Astrocyte of the cerebellum (primary cell): ENCODE measurements around the gene ACTA2.

Experiments used
- DNase-seq: peaks from one replicate; pipeline ENCODE4 v3.0.0-alpha.2; 2011; ENCODE audit warnings: low read depth
- H3K4me3 ChIP-seq: 2 replicates; pipeline ENCODE4 v1.5.1; 2011; ENCODE audit warnings: mild to moderate bottlenecking, low read depth, low read length, moderate library complexity
- CTCF ChIP-seq: IDR thresholded peaks from 2 replicates; pipeline ENCODE4 v1.5.1; 2012; ENCODE audit warnings: low read length, low read depth, moderate library complexity, mild to moderate bottlenecking; ENCODE audit errors: missing control alignments
- in situ Hi-C: cut with HindIII; loops from 2 replicates; pipeline ENCODE4 v1.10.0; 2017; ENCODE audit warnings: low sequenced_read_pairs

The ACTA2 gene

GRCh38 chr10:88978463-88978862 is 25.9 kb upstream of the ACTA2 start:
- DNase-seq: no peak
- in situ Hi-C loops: no loop called here
- no peak overlapping the region for H3K4me3 ChIP-seq
- no peak for TF ChIP-seq CTCF

DNA sequence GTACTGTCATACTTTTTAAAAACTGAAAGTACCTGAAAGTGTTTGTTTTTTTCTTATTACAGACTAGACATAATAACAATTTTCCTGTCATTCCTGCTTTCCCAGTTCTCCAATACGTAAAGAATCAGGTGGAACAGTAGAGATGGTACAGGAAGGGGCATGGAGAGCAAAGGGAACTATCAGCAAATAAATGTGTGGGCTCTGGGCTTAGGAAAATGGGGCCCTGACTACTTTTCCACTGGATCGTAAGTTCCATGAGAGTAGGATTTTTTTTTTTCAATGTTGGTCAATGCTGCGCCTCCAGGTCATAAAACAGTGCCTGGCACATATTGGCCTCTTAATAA is 22.8 kb upstream of the ACTA2 start:
- in situ Hi-C loops: no loop called here
- DNase-seq: no peak
- H3K4me3 ChIP-seq: no peak overlapping the region
- no peak for TF ChIP-seq CTCF

- no peak for TF ChIP-seq CTCF
- no peak for DNase-seq
- peak overlapping the region; percentile 9 for H3K4me3 ChIP-seq
- in situ Hi-C loops: no loop called here
Measured at GRCh38 chr10:88974446-88975376, 22.1 kb upstream of the ACTA2 start.

DNA sequence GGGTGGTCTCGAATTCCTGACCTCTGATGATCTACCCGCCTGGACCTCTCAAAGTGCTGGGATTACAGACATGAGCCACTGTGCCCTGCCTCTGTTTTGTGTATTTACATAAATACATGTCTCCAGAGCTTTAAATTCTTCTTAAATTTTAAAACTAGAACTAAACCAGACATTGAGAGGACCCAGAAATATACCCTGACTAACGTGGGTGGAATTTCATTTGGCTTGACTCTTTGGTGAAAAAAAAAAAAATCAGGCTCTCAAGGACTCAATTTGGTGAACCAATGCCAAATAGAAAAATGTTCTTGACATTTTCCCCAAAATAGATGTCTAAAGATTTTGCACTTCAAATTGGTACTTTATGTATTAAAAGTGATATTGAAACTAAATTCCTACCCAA is 21.4 kb upstream of the ACTA2 start:
- TF ChIP-seq CTCF: no peak
- no peak for DNase-seq
- in situ Hi-C loops: no loop called here
- H3K4me3 ChIP-seq: no peak overlapping the region

GRCh38 chr10:88971221-88972061 is 18.9 kb upstream of the ACTA2 start:
- DNase-seq: no peak
- TF ChIP-seq CTCF: no peak

DNA sequence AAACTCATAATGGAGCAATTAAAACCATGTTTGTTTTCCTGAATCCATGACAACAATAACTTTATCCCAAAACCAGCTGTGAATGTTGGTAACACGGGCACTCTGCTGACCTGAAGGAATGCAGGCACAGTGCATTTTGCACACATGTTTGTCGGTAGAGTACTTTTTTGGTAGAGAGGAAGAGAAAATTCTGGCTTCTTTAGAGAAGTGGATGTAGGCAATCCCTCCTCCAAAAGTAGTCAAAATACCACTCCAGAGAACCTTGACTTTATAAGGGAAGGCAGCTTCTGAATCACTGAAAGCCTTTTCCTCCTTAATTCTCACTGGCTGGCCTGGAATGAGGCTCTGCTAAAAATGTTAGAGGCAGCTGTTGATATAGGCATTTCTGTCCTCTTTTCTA is 15.8 kb upstream of the ACTA2 start:
- no peak overlapping the region for H3K4me3 ChIP-seq
- in situ Hi-C loops: no loop called here
- no peak for TF ChIP-seq CTCF
- DNase-seq: no peak

More at GRCh38 chr10:88971221-88972061, 18.9 kb upstream of the ACTA2 start:
- in situ Hi-C loops: no loop called here
- no peak overlapping the region for H3K4me3 ChIP-seq
